Measurements from ENCODE around the gene CAND1. TPM values are rescaled to one million over a fixed set of nuclear protein-coding genes. Genes with fewer than 3 reads are reported as not detected.
A peak's percentile ranks its signal among the peaks of the same experiment; 100 is the strongest.

Gene CAND1
- total RNA-seq, 1 experiment from 2014 or later, result 155 TPM

- TF ChIP-seq ZNF274 (IDR thresholded peaks at IDR 0.05; ENCODE audit: low read depth, low read length) (no peak), RAD21 (IDR thresholded peaks at IDR 0.05; ENCODE audit: low read depth) (peak; percentile 48), SP1 (IDR thresholded peaks at IDR 0.05; ENCODE audit: low read depth) (no peak), SRF (IDR thresholded peaks at IDR 0.05; ENCODE audit: low read depth) (no peak), POLR2A (IDR thresholded peaks at IDR 0.05; ENCODE audit: borderline replicate concordance, extremely low read depth, insufficient read depth, insufficient read length) (no peak), FOSL1 (IDR thresholded peaks at IDR 0.05; ENCODE audit: low read depth) (no peak), TCF7L2 (IDR thresholded peaks at IDR 0.05; ENCODE audit: borderline replicate concordance, extremely low read depth, insufficient read depth, insufficient read length) (no peak), ZFX (IDR thresholded peaks at IDR 0.05) (no peak)
Observed at GRCh38 chr12:67220065-67220464, 49.1 kb upstream of the CAND1 start (continued).

- POLR2A ChIA-PET, result no interaction called here
- DNase-seq (ENCODE audit: low read depth, low spot score) (peak; percentile 4), ATAC-seq (peak; percentile 64)
- Histone ChIP-seq H3K9me2 (ENCODE audit: insufficient read depth) (no peaks in the 10 kb centered on the region), H2AFZ (ENCODE audit: low read depth, low read length, poor library complexity, severe bottlenecking) (no peak overlapping the region), H3K79me2 (ENCODE audit: insufficient read depth, low read length) (no peaks in the 10 kb centered on the region), H3K4me2 (ENCODE audit: low read length) (no peak overlapping the region), H3K27ac (ENCODE audit: low read depth, low read length) (no peak overlapping the region), H3K27me3 (ENCODE audit: insufficient read depth, low read length) (peaks cover 47% of the 10 kb centered on the region), H3K9me3 (ENCODE audit: control insufficient read depth in 1 of 2, insufficient read depth in 1 of 2, low read depth in 1 of 2, low read length in 2 of 2) (no peaks in the 10 kb centered on the region), H4K20me1 (ENCODE audit: insufficient read depth) (no peaks in the 10 kb centered on the region), H3K4me1 (ENCODE audit: control insufficient read depth in 1 of 2, insufficient read depth in 2 of 2, low read length in 2 of 2) (no peaks in the 10 kb centered on the region), H3K9ac (ENCODE audit: low read length) (no peak overlapping the region), H3K4me3 (replicated peaks in 1 of 2; ENCODE audit: low read depth in 1 of 2, low read length in 2 of 2) (no peak overlapping the region), H3K36me3 (ENCODE audit: control insufficient read depth in 1 of 2, insufficient read depth in 2 of 2, low read length in 2 of 2) (no peaks in the 10 kb centered on the region)
- RAD21 ChIA-PET (ENCODE audit: low non-redundant PET in 1 of 2, low total read pairs in 2 of 2, uncharacterized antibody in 2 of 2, unreplicated experiment in 2 of 2), result no interaction called here
- intact Hi-C loops (cut with micrococcal nuclease), result no loop called here
- BruUV-seq (replicated peaks), result no TSS peak
- TF ChIP-seq ZBTB33 (IDR thresholded peaks at IDR 0.05; ENCODE audit: extremely low read depth, insufficient replicate concordance, low read length) (no peak), CEBPB (IDR thresholded peaks at IDR 0.05; ENCODE audit: low read depth) (no peak), CTCF (IDR thresholded peaks at IDR 0.05 in 2 of 3, conservative IDR thresholded peaks at IDR 0.05 in 1 of 3; ENCODE audit: borderline replicate concordance in 1 of 3, insufficient read depth in 1 of 3, low read depth in 2 of 3, low read length in 2 of 3) (peak; percentile 10 to 44 (median 40); a peak in 4 of 6 replicates), RAD21 (IDR thresholded peaks at IDR 0.05; ENCODE audit: low read depth) (no peak), POLR2AphosphoS5 (IDR thresholded peaks at IDR 0.05; ENCODE audit: low read depth, low read length) (no peak), REST (IDR thresholded peaks at IDR 0.05; ENCODE audit: low read depth) (no peak)
- CTCF ChIA-PET, result interaction anchor here (0.9 to 1.4 kb wide), 4 partner anchors 10 to 62 kb away, joined by 3 to 14 read pairs (median 3); partner anchors contain the start of gene CAND1
Observed at GRCh38 chr12:67222302-67222701, 46.9 kb upstream of the CAND1 start.
